ENCODE measurements around the gene HMG20A.
"Not testable (repeated sequence)": the region's sequence is repeated elsewhere in the genome, so short reads cannot be mapped to it uniquely, and the experiment has no call there.

The HMG20A gene

GRCh38 chr15:77420610-77421369 is at the start of gene HMG20A:
Gene HMG20A (plus strand): TSS chr15:77420888. CDS start chr15:77458408, 37,520 bp downstream.
- peak; percentile 56 for DNase-seq

GRCh38 chr15:77371850-77372563 is 48.7 kb upstream of the HMG20A start:
- no peak for DNase-seq

- no peak for DNase-seq
These were observed 47.2 kb upstream of the HMG20A start for GRCh38 chr15:77373441-77373840.

GRCh38 chr15:77375133-77375532 is 45.6 kb upstream of the HMG20A start:
- no peak for DNase-seq

- DNase-seq = no peak
These were observed 43.9 kb upstream of the HMG20A start for GRCh38 chr15:77376770-77377169.

GRCh38 chr15:77380033-77380432 is 40.7 kb upstream of the HMG20A start:
- no peak for DNase-seq

GRCh38 chr15:77384086-77384485 is 36.6 kb upstream of the HMG20A start:
- no peak for DNase-seq

GRCh38 chr15:77384589-77385359 is 35.9 kb upstream of the HMG20A start:
- no peak for DNase-seq

- DNase-seq = no peak
These were observed 34.1 kb upstream of the HMG20A start for GRCh38 chr15:77386626-77387025.

GRCh38 chr15:77387365-77388105 is 33.2 kb upstream of the HMG20A start:
- DNase-seq = no peak

- DNase-seq = no peak
These were observed 29.2 kb upstream of the HMG20A start for GRCh38 chr15:77391372-77391951.

GRCh38 chr15:77392762-77393470 is 27.8 kb upstream of the HMG20A start:
- DNase-seq = no peak

- DNase-seq = no peak
These were observed 27.2 kb upstream of the HMG20A start for GRCh38 chr15:77393471-77393840.

GRCh38 chr15:77395013-77395774 is 25.5 kb upstream of the HMG20A start:
- DNase-seq = no peak

- DNase-seq = no peak
These were observed 24.0 kb upstream of the HMG20A start for GRCh38 chr15:77396692-77397091.

GRCh38 chr15:77398927-77399326 is 21.8 kb upstream of the HMG20A start:
- DNase-seq = no peak

GRCh38 chr15:77400258-77400657 is 20.4 kb upstream of the HMG20A start:
- DNase-seq = no peak

- no peak for DNase-seq
These were observed 17.8 kb upstream of the HMG20A start for GRCh38 chr15:77402740-77403379.

GRCh38 chr15:77406173-77406759 is 14.4 kb upstream of the HMG20A start:
- not testable (repeated sequence) for DNase-seq

- no peak for DNase-seq
These were observed 13.8 kb upstream of the HMG20A start for GRCh38 chr15:77406846-77407245.
